ENCODE data around the gene NMRAL1. TPM values are rescaled to one million over a fixed set of nuclear protein-coding genes. Genes with fewer than 3 reads are reported as not detected.

NMRAL1 gene
- total RNA-seq (10 to 100 TPM; 23.5 to 28.9 TPM), polyA plus RNA-seq (10 to 100 TPM; 28.2 to 69.1 TPM)
- long read RNA-seq, donor 1, transcript NMRAL1-212 (6 exons, 1,240 nt), result minor isoform, 5 of 60 reads
- long read RNA-seq, donor 1, transcript NMRAL1-202 (6 exons, 1,233 nt), result minor isoform, 14 of 60 reads
- long read RNA-seq, donor 1, transcript NMRAL1-201 (6 exons, 1,376 nt), result major isoform, 18 of 60 reads
- long read RNA-seq, donor 1, partial matches to known transcripts, result 5 of 60 reads
- long read RNA-seq, donor 1, other reads (novel, unspliced or antisense), result 16 of 60 reads
- long read RNA-seq, donor 2, transcript NMRAL1-201 (6 exons, 1,376 nt), result major isoform, 6 of 16 reads
- long read RNA-seq, donor 2, partial matches to known transcripts, result 2 of 16 reads
- long read RNA-seq, donor 2, other reads (novel, unspliced or antisense), result 4 of 16 reads

DNA sequence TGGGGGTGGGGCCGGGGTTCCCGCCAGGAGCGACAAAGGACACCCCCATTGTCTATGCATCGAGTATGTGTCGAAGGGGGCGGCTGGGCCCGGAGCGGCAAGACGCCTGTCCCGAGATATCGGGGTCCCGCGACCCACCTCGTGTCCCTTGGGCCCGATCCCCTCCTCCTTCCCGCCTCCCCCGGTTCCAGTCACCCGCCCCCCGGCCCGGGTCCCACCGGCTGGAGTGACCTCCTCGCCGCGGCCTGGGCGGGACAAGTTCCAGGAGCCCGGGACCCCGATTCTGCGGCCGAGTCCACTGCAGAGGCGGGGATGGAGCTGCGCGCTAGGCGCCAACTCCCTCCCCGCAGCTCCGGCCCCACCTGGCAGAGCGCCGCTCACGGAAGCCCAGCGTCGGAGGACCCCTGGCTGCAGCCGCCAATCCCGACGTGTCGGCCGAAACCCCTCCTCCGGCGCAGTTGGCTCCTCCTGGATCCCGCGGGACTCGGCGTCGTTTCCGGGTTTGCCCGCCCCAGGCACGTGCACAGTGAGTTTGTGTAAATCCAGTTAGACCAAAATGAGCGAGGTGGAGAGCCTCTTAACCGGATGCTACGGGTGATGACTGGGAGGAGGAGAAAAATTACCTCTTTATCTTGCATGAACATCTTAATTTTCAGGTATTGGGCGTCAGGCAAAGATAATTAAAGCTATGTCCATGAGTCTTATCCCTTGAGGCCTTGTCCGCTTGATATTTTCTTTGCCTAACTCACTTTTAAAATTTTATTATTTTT, at the start of gene NMRAL1:
Gene NMRAL1 (minus strand): TSS at position 434 of the 770 bp plus-strand sequence. CDS start 493 bp downstream, outside the sequence.
- Histone ChIP-seq H3K36me3 (ENCODE audit: control insufficient read depth in 1 of 2, insufficient read depth in 2 of 2, low read length in 1 of 2) (no peaks in the 10 kb centered on the region), H3K27ac (ENCODE audit: low read depth in 1 of 2, low read length in 2 of 2) (peak within 1 kb of the TSS in 1 of 2 donors; percentile 45)
- WGBS, 2 donors, result 2% methylated on average over 45 to 60 of the region's 60 CpGs

DNA sequence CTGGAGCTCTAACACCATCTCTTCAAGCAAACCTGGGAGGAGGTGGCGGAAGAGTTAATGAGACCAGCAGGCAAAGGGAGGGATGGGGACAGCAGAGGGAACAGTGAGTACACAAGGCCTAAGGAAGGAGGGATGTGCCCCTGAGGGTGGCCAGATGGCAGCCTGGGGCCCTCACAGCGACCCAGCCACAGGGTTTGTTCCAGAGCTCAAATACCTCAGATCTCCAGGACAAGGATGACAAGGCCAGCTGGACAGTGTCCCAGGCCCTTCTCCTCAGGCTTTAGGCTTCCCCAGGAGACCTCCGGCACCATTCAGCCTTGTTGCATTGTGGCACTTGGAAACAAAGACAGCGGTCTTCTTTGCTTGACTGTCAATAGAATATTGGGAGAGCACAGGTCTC, 49.3 kb upstream of the NMRAL1 start:
- no peaks in the 10 kb centered on the region for H3K27me3 ChIP-seq (ENCODE audit: control insufficient read depth in 1 of 2, insufficient read depth in 2 of 2, low read length in 1 of 2)
- no peak overlapping the region for H3K4me3 ChIP-seq (ENCODE audit: low read length in 2 of 2)
- H3K27ac ChIP-seq (ENCODE audit: low read depth in 1 of 2, low read length in 2 of 2), result no peak overlapping the region
- no peaks in the 10 kb centered on the region for H3K4me1 ChIP-seq (ENCODE audit: control insufficient read depth in 1 of 2, insufficient read depth in 2 of 2, low read length in 2 of 2)
- 77 to 80% methylated on average over 4 of the region's 4 CpGs for WGBS, 2 donors
- no peaks in the 10 kb centered on the region for H3K36me3 ChIP-seq (ENCODE audit: control insufficient read depth in 1 of 2, insufficient read depth in 2 of 2, low read length in 1 of 2)
- DNase-seq (peak in 1 of 2 donors; percentile 27), ATAC-seq (ENCODE audit: low FRiP score) (no peak)
- no peaks in the 10 kb centered on the region for H3K9me3 ChIP-seq (ENCODE audit: control insufficient read depth, low read length)
- intact Hi-C loops (cut with DNase I), result no loop called here

More for the DNA sequence above, at the start of gene NMRAL1:
- ATAC-seq (ENCODE audit: low FRiP score) (peak; percentile 86), DNase-seq (peak; percentile 93 to 96)
- H3K4me3 ChIP-seq (ENCODE audit: low read length in 2 of 2), result peak within 1 kb of the TSS; percentile 52 to 72
- no peaks in the 10 kb centered on the region for H3K4me1 ChIP-seq (ENCODE audit: control insufficient read depth in 1 of 2, insufficient read depth in 2 of 2, low read length in 2 of 2)
- no peaks in the 10 kb centered on the region for H3K27me3 ChIP-seq (ENCODE audit: control insufficient read depth in 1 of 2, insufficient read depth in 2 of 2, low read length in 1 of 2)
- intact Hi-C loops (cut with DNase I), result no loop called here
- no peaks in the 10 kb centered on the region for H3K9me3 ChIP-seq (ENCODE audit: control insufficient read depth, low read length)

DNA sequence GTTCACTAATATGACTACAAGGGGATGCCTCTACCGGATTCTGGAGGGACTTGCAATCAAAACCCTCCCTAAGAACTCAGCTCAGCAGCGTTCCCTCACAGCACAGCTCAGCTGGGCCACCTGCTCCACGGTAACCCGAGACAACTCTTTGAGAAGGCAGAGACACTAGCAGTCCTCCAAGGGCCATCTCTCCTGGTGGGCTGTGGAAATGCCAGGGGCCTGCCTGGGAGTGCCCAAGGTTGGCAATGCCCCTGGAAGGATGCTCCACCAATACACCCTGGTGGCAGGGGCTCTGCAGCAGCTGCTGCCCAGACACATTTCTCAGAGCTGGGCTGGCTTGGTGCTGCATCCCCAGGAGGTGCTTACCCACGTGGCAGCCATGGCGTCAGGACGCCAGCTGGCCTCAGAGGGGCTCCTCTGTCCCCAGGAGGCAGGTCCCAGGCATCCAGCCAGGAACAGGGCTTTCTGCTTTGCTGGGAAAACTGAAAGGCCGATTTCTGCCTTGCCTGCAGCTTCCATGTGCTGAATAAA, 47.7 kb upstream of the NMRAL1 start:
- Histone ChIP-seq H3K27ac (ENCODE audit: low read depth in 1 of 2, low read length in 2 of 2) (no peak overlapping the region), H3K36me3 (ENCODE audit: control insufficient read depth in 1 of 2, insufficient read depth in 2 of 2, low read length in 1 of 2) (no peaks in the 10 kb centered on the region), H3K4me1 (ENCODE audit: control insufficient read depth in 1 of 2, insufficient read depth in 2 of 2, low read length in 2 of 2) (no peaks in the 10 kb centered on the region), H3K27me3 (ENCODE audit: control insufficient read depth in 1 of 2, insufficient read depth in 2 of 2, low read length in 1 of 2) (no peaks in the 10 kb centered on the region), H3K4me3 (ENCODE audit: low read length in 2 of 2) (no peak overlapping the region), H3K9me3 (ENCODE audit: control insufficient read depth, low read length) (no peaks in the 10 kb centered on the region)
- DNase-seq (peak; percentile 70 to 86), ATAC-seq (ENCODE audit: low FRiP score) (peak; percentile 19)
- intact Hi-C loops (cut with DNase I), result no loop called here
- WGBS, 2 donors, result 33 to 34% methylated on average over 8 of the region's 8 CpGs

- no peaks in the 10 kb centered on the region for H3K27me3 ChIP-seq (ENCODE audit: control insufficient read depth in 1 of 2, insufficient read depth in 2 of 2, low read length in 1 of 2)
- H3K9me3 ChIP-seq (ENCODE audit: control insufficient read depth, low read length), result no peaks in the 10 kb centered on the region
- no peak overlapping the region for H3K4me3 ChIP-seq (ENCODE audit: low read length in 2 of 2)
- H3K4me1 ChIP-seq (ENCODE audit: control insufficient read depth in 1 of 2, insufficient read depth in 2 of 2, low read length in 2 of 2), result no peaks in the 10 kb centered on the region
- DNase-seq (no peak), ATAC-seq (ENCODE audit: low FRiP score) (no peak)
- 74 to 76% methylated on average over 7 of the region's 7 CpGs for WGBS, 2 donors
- H3K36me3 ChIP-seq (ENCODE audit: control insufficient read depth in 1 of 2, insufficient read depth in 2 of 2, low read length in 1 of 2), result no peaks in the 10 kb centered on the region
- intact Hi-C loops (cut with DNase I), result no loop called here
- no peak overlapping the region for H3K27ac ChIP-seq (ENCODE audit: low read depth in 1 of 2, low read length in 2 of 2)
These were observed 46.5 kb upstream of the NMRAL1 start for GRCh38 chr16:4520913-4521312.

GRCh38 chr16:4519274-4520058, 45.0 kb upstream of the NMRAL1 start:
- Histone ChIP-seq H3K27me3 (ENCODE audit: control insufficient read depth in 1 of 2, insufficient read depth in 2 of 2, low read length in 1 of 2) (no peaks in the 10 kb centered on the region), H3K36me3 (ENCODE audit: control insufficient read depth in 1 of 2, insufficient read depth in 2 of 2, low read length in 1 of 2) (no peaks in the 10 kb centered on the region), H3K4me3 (ENCODE audit: low read length in 2 of 2) (no peak overlapping the region), H3K27ac (ENCODE audit: low read depth in 1 of 2, low read length in 2 of 2) (no peak overlapping the region), H3K9me3 (ENCODE audit: control insufficient read depth, low read length) (no peaks in the 10 kb centered on the region), H3K4me1 (ENCODE audit: control insufficient read depth in 1 of 2, insufficient read depth in 2 of 2, low read length in 2 of 2) (no peaks in the 10 kb centered on the region)
- no peak for ATAC-seq (ENCODE audit: low FRiP score)
- 89 to 90% methylated on average over 15 of the region's 15 CpGs for WGBS, 2 donors
- DNase-seq, result peak; percentile 35 to 53
- intact Hi-C loops (cut with DNase I), result no loop called here

- WGBS, 2 donors, result 63% methylated on average over 12 of the region's 12 CpGs
- H3K36me3 ChIP-seq (ENCODE audit: control insufficient read depth in 1 of 2, insufficient read depth in 2 of 2, low read length in 1 of 2), result no peaks in the 10 kb centered on the region
- H3K9me3 ChIP-seq (ENCODE audit: control insufficient read depth, low read length), result no peaks in the 10 kb centered on the region
- peak; percentile 36 to 69 for DNase-seq
- H3K27ac ChIP-seq (ENCODE audit: low read depth in 1 of 2, low read length in 2 of 2), result no peak overlapping the region
- no peak for ATAC-seq (ENCODE audit: low FRiP score)
- no peaks in the 10 kb centered on the region for H3K27me3 ChIP-seq (ENCODE audit: control insufficient read depth in 1 of 2, insufficient read depth in 2 of 2, low read length in 1 of 2)
- intact Hi-C loops (cut with DNase I), result no loop called here
- H3K4me1 ChIP-seq (ENCODE audit: control insufficient read depth in 1 of 2, insufficient read depth in 2 of 2, low read length in 2 of 2), result no peaks in the 10 kb centered on the region
- H3K4me3 ChIP-seq (ENCODE audit: low read length in 2 of 2), result no peak overlapping the region
These were observed 43.6 kb upstream of the NMRAL1 start for GRCh38 chr16:4517812-4518680.

DNA sequence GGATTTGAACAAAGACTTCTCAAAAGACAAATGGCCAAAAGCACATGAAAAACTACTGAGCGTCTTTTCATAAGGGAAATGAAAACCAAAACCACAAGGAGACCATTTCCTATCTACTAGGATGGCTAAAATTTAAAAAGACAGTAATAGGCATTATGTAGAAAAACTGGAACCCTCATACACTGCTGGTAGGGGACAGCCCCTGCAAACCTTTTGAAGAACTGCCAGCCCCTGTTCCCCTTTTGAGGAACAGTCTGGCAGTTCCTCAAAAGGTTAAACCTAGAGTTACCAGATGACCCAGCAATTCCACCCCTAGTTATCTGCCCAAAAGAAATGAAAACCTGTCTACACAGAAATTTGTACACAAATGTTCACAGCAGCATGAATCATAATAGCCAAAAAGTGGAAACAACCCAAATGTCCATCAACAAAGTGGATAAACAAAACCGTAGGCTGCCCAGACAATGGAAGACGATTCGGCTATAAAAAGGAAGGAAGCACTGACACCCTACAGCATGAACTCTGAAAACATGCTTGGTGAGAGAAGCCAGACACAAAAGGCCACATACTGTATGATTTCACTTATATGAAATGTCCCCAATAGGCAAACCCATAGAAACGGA, 41.3 kb upstream of the NMRAL1 start:
- Histone ChIP-seq H3K4me1 (ENCODE audit: control insufficient read depth in 1 of 2, insufficient read depth in 2 of 2, low read length in 2 of 2) (no peaks in the 10 kb centered on the region), H3K27me3 (ENCODE audit: control insufficient read depth in 1 of 2, insufficient read depth in 2 of 2, low read length in 1 of 2) (no peaks in the 10 kb centered on the region), H3K4me3 (ENCODE audit: low read length in 2 of 2) (no peak overlapping the region), H3K36me3 (ENCODE audit: control insufficient read depth in 1 of 2, insufficient read depth in 2 of 2, low read length in 1 of 2) (no peaks in the 10 kb centered on the region), H3K27ac (ENCODE audit: low read depth in 1 of 2, low read length in 2 of 2) (no peak overlapping the region), H3K9me3 (ENCODE audit: control insufficient read depth, low read length) (no peaks in the 10 kb centered on the region)
- ATAC-seq (ENCODE audit: low FRiP score) (no peak), DNase-seq (no peak)
- intact Hi-C loops (cut with DNase I), result no loop called here
- WGBS, 2 donors, result 46 to 53% methylated on average over 5 of the region's 5 CpGs
